Breast epithelium (tissue), 3 donors: Measurements from ENCODE around the gene SPECC1L.

Experiments used
- CTCF ChIP-seq, 3 donors: fragments of 450-650 bp; IDR thresholded peaks; one replicate each; pipeline ENCODE4 v1.5.1; 2016 to 2017; ENCODE audit warnings: antibody characterized with exemption in 3 of 3, mild to moderate bottlenecking in 3 of 3, moderate library complexity in 3 of 3
- POLR2A ChIP-seq: fragments of 450-650 bp; IDR thresholded peaks from one replicate; pipeline ENCODE4 v1.6.1; 2016; ENCODE audit warnings: antibody characterized with exemption, mild to moderate bottlenecking, moderate library complexity
- POLR2AphosphoS5 ChIP-seq, 3 donors: sonication (generic); formaldehyde crosslinking; IDR thresholded peaks; one replicate each; pipeline ENCODE4 v1.6.1; 2017; ENCODE audit warnings: antibody characterized with exemption in 3 of 3

- no peak for TF ChIP-seq CTCF (IDR thresholded peaks at IDR 0.05)
- TF ChIP-seq POLR2AphosphoS5 (IDR thresholded peaks at IDR 0.05), result no peak
- TF ChIP-seq POLR2A, result no peak
These were observed 64.9 kb downstream of the SPECC1L start for GRCh38 chr22:24335496-24335895.
